Panc1 (cell line): ENCODE data around the gene TBC1D10A.
A peak's percentile ranks its signal among the peaks of the same experiment; 100 is the strongest.

Experiments used
- CTCF ChIP-seq: fragments of 450-650 bp; IDR thresholded peaks from 2 replicates; pipeline ENCODE4 v1.5.1; 2017; ENCODE audit warnings: mild to moderate bottlenecking
- POLR2AphosphoS5 ChIP-seq: IDR thresholded peaks from 2 replicates; pipeline ENCODE4 v1.6.1; 2012; ENCODE audit warnings: mild to moderate bottlenecking, low read depth, low read length, moderate library complexity

- TF ChIP-seq CTCF = peak; percentile 91
- TF ChIP-seq POLR2AphosphoS5 = no peak
Observed at GRCh38 chr22:30286813-30287647, 39.7 kb downstream of the TBC1D10A start.
